ENCODE results near the gene GABRG3.
"Not testable (repeated sequence)": the region's sequence is repeated elsewhere in the genome, so short reads cannot be mapped to it uniquely, and the experiment has no call there.

Gene GABRG3

DNA sequence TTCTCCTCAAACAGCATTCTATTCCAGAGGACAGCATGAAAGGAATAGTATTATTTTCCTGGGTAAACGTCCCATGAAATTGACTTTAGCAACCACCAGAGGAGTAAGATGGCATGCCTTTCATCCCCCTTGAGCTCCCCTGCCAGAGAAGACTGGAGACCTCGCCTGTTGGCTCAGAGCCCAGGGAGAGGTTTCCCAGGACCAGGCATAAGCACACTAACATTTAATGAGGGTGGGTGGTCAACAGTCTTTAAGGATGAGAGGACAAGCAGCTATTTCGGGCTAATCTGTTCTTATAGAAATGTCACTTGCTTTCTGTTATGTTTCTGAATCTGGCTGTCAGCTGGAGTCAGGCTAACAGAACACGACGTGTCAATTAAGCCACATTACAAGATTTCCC, 390.5 kb downstream of the GABRG3 start:
- DNase-seq (ENCODE audit: insufficient read length, low spot score) (no peak), FAIRE-seq (no peak)
- no peak for TF ChIP-seq POLR2AphosphoS5 (IDR thresholded peaks at IDR 0.05; ENCODE audit: low read depth, low read length)
- no peak for TF ChIP-seq POU2F2 (IDR thresholded peaks at IDR 0.05; ENCODE audit: low read depth, low read length)
- TF ChIP-seq PAX5 (IDR thresholded peaks at IDR 0.05; ENCODE audit: insufficient read depth, low read length, severe bottlenecking): no peak
- TF ChIP-seq SPI1 (IDR thresholded peaks at IDR 0.05; ENCODE audit: low read depth, low read length): no peak
- TF ChIP-seq TAF1 (IDR thresholded peaks at IDR 0.05; ENCODE audit: low read depth, low read length): no peak
- TF ChIP-seq POLR2A (IDR thresholded peaks at IDR 0.05; ENCODE audit: low read depth, low read length): no peak

DNA sequence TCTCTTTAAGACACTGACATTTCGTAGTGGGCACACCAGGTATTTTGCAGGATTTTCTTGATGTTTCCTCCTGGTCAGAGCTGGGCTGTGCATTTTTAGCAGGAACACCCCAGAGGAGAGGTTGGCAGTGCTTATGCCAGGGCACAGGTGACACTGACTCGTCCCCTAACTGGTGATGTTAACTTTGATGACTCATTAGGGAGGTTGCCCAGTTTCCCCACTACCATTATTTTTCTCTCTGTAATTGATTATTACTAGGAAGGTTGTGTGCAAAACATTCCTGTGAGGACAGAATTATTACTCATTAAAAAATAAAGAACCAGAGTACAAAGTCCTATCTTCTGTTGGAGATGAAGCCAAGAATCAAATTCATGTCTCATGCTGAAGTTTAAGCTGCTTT, 394.5 kb downstream of the GABRG3 start:
- no peak for DNase-seq (ENCODE audit: insufficient read length, low spot score)
- TF ChIP-seq SPI1 (IDR thresholded peaks at IDR 0.05; ENCODE audit: low read depth, low read length) (no peak), PAX5 (IDR thresholded peaks at IDR 0.05; ENCODE audit: insufficient read depth, low read length, severe bottlenecking) (no peak), POU2F2 (IDR thresholded peaks at IDR 0.05; ENCODE audit: low read depth, low read length) (no peak), TAF1 (IDR thresholded peaks at IDR 0.05; ENCODE audit: low read depth, low read length) (no peak), POLR2AphosphoS5 (IDR thresholded peaks at IDR 0.05; ENCODE audit: low read depth, low read length) (no peak), POLR2A (IDR thresholded peaks at IDR 0.05; ENCODE audit: low read depth, low read length) (no peak)
- no peak for FAIRE-seq

- not testable (repeated sequence) for DNase-seq (ENCODE audit: insufficient read length, low spot score); FAIRE-seq
These were observed 406.4 kb downstream of the GABRG3 start for GRCh38 chr15:27377391-27377790.

DNA sequence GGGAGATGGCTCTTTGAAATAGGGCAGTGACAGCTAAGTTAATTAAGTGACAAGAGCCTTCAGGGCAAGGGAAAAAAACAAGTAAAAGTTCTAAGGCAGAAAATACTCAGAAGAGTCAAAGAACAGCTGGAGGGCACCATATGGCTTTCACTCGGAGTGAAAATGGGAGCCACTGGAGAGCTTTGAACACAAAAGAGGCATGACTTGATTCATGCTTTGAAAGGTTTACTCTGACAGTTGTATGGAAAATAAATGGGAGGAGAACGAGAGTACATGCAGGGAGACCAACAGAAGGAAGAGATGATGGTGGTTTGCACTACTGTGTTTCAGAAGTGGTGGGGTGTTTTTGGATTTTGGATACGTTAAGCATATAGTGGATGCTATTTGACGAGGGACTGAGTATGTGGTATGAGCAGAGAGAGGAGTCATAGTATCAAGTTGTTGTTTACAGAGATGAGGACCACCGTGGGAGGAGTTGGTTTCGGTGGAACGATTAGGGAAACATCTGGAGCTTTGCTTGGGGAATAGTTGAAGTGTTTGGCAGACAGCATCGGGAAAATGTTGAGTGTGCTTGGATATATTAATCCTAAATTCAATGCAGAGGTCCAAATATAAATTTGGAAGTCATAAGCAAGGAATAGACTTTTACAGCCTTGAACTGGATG, 411.5 kb downstream of the GABRG3 start:
- TF ChIP-seq SPI1 (IDR thresholded peaks at IDR 0.05; ENCODE audit: low read depth, low read length) (no peak), TAF1 (IDR thresholded peaks at IDR 0.05; ENCODE audit: low read depth, low read length) (no peak), PAX5 (IDR thresholded peaks at IDR 0.05; ENCODE audit: insufficient read depth, low read length, severe bottlenecking) (no peak), POU2F2 (IDR thresholded peaks at IDR 0.05; ENCODE audit: low read depth, low read length) (no peak), POLR2A (IDR thresholded peaks at IDR 0.05; ENCODE audit: low read depth, low read length) (no peak), POLR2AphosphoS5 (IDR thresholded peaks at IDR 0.05; ENCODE audit: low read depth, low read length) (no peak)
- DNase-seq (ENCODE audit: insufficient read length, low spot score): no peak
- no peak for FAIRE-seq

- no peak for FAIRE-seq
- no peak for DNase-seq (ENCODE audit: insufficient read length, low spot score)
- TF ChIP-seq POLR2A (IDR thresholded peaks at IDR 0.05; ENCODE audit: low read depth, low read length): no peak
- TF ChIP-seq POU2F2 (IDR thresholded peaks at IDR 0.05; ENCODE audit: low read depth, low read length): no peak
- TF ChIP-seq PAX5 (IDR thresholded peaks at IDR 0.05; ENCODE audit: insufficient read depth, low read length, severe bottlenecking): no peak
- no peak for TF ChIP-seq SPI1 (IDR thresholded peaks at IDR 0.05; ENCODE audit: low read depth, low read length)
- no peak for TF ChIP-seq POLR2AphosphoS5 (IDR thresholded peaks at IDR 0.05; ENCODE audit: low read depth, low read length)
- no peak for TF ChIP-seq TAF1 (IDR thresholded peaks at IDR 0.05; ENCODE audit: low read depth, low read length)
These were observed 412.7 kb downstream of the GABRG3 start for GRCh38 chr15:27383726-27384125.

DNA sequence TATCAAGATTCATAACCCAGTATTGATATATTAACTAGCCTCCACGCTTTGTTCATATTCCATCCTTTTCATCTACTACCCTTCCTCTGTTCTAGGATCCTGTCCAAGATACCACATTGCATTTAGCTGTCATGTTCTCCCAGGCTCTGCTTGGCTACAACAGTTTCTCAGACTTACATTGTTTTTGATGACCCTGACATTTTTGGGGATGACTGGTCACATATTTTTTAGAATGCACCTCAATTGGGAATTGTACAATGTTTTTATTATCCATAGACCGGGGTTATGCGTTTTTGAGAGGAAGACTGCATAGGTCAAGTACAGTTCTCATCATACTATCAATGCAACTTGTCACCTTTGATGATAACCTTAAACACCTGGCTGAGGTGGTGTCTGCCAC, 421.2 kb downstream of the GABRG3 start:
- DNase-seq (ENCODE audit: insufficient read length, low spot score): no peak
- TF ChIP-seq SPI1 (IDR thresholded peaks at IDR 0.05; ENCODE audit: low read depth, low read length): no peak
- FAIRE-seq: no peak

- no peak for DNase-seq (ENCODE audit: insufficient read length, low spot score)
- no peak for FAIRE-seq
- TF ChIP-seq PAX5 (IDR thresholded peaks at IDR 0.05; ENCODE audit: insufficient read depth, low read length, severe bottlenecking): no peak
- no peak for TF ChIP-seq SPI1 (IDR thresholded peaks at IDR 0.05; ENCODE audit: low read depth, low read length)
- no peak for TF ChIP-seq POU2F2 (IDR thresholded peaks at IDR 0.05; ENCODE audit: low read depth, low read length)
- TF ChIP-seq TAF1 (IDR thresholded peaks at IDR 0.05; ENCODE audit: low read depth, low read length): no peak
- TF ChIP-seq POLR2A (IDR thresholded peaks at IDR 0.05; ENCODE audit: low read depth, low read length): no peak
- TF ChIP-seq POLR2AphosphoS5 (IDR thresholded peaks at IDR 0.05; ENCODE audit: low read depth, low read length): no peak
These were observed 425.5 kb downstream of the GABRG3 start for GRCh38 chr15:27396521-27396920.

GRCh38 chr15:27396996-27397395, 426.0 kb downstream of the GABRG3 start:
- DNase-seq (ENCODE audit: insufficient read length, low spot score): no peak
- TF ChIP-seq POLR2A (IDR thresholded peaks at IDR 0.05; ENCODE audit: low read depth, low read length) (no peak), POLR2AphosphoS5 (IDR thresholded peaks at IDR 0.05; ENCODE audit: low read depth, low read length) (no peak), TAF1 (IDR thresholded peaks at IDR 0.05; ENCODE audit: low read depth, low read length) (no peak), POU2F2 (IDR thresholded peaks at IDR 0.05; ENCODE audit: low read depth, low read length) (no peak), SPI1 (IDR thresholded peaks at IDR 0.05; ENCODE audit: low read depth, low read length) (no peak), PAX5 (IDR thresholded peaks at IDR 0.05; ENCODE audit: insufficient read depth, low read length, severe bottlenecking) (no peak)
- no peak for FAIRE-seq

DNA sequence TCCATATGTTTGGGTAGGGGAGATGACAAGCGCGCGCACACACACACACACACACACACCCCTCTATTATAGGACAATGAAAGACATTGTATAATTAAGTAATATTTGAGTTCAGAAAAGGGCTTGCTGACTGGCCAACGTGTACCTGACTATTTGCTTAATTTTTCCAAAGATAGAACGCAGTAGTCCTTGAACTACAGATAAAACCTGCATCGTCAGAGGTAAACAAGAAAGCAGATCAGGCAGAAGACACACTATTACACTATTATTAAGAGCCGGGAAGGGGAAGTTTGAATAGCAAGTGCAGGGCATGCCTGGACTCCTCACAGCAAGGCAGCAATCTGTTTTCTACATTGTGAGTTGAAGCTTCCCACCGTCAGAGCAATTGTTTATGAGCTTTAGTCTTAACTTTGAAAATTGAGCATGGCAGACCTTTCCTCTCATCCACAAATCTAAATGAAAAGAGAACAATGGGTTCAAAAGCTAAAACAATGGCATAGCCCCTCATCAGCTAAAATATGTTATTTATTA, 427.7 kb downstream of the GABRG3 start:
- no peak for DNase-seq (ENCODE audit: insufficient read length, low spot score)
- no peak for FAIRE-seq
- TF ChIP-seq POU2F2 (IDR thresholded peaks at IDR 0.05; ENCODE audit: low read depth, low read length) (no peak), SPI1 (IDR thresholded peaks at IDR 0.05; ENCODE audit: low read depth, low read length) (no peak), PAX5 (IDR thresholded peaks at IDR 0.05; ENCODE audit: insufficient read depth, low read length, severe bottlenecking) (no peak), POLR2A (IDR thresholded peaks at IDR 0.05; ENCODE audit: low read depth, low read length) (no peak), POLR2AphosphoS5 (IDR thresholded peaks at IDR 0.05; ENCODE audit: low read depth, low read length) (no peak), TAF1 (IDR thresholded peaks at IDR 0.05; ENCODE audit: low read depth, low read length) (no peak)

DNA sequence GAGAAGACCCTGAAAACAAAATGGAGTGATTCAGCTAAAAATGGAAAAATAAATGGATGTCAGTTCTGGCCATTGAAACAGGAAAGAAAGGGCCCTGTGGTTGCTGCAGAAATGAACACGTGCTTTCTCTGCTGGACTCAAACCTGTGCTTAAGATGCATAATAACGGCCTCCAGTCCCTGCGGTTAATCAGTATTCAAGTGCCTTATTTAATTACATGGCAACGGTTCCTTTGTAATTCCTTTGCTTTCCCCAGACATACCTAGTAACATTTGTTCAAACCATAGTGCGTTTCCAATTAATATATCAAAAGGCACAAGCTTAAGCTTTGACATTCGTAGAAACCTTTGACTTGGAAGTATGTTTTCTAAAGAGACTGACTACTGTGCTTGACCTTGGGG, 428.3 kb downstream of the GABRG3 start:
- FAIRE-seq: no peak

More for the DNA sequence above, 428.3 kb downstream of the GABRG3 start:
- no peak for TF ChIP-seq POU2F2 (IDR thresholded peaks at IDR 0.05; ENCODE audit: low read depth, low read length)
- no peak for TF ChIP-seq POLR2AphosphoS5 (IDR thresholded peaks at IDR 0.05; ENCODE audit: low read depth, low read length)
- TF ChIP-seq TAF1 (IDR thresholded peaks at IDR 0.05; ENCODE audit: low read depth, low read length): no peak
- TF ChIP-seq POLR2A (IDR thresholded peaks at IDR 0.05; ENCODE audit: low read depth, low read length): no peak
- TF ChIP-seq PAX5 (IDR thresholded peaks at IDR 0.05; ENCODE audit: insufficient read depth, low read length, severe bottlenecking): no peak
- TF ChIP-seq SPI1 (IDR thresholded peaks at IDR 0.05; ENCODE audit: low read depth, low read length): no peak
- DNase-seq (ENCODE audit: insufficient read length, low spot score): no peak

Measured in GM12891 (cell line).